Epithelial cell of proximal tubule (primary cell): ENCODE results near the gene SMAD7. TPM values are rescaled to one million over a fixed set of nuclear protein-coding genes. Genes with fewer than 3 reads are reported as not detected.
A peak's percentile ranks its signal among the peaks of the same experiment; 100 is the strongest.

Experiments
- DNase-seq: peaks from one replicate; pipeline ENCODE4 v3.0.0-alpha.2; 2011; ENCODE audit warnings: low read depth
- H3K4me3 ChIP-seq: 2 replicates; pipeline ENCODE4 v1.5.1; 2011; ENCODE audit warnings: low read depth, mild to moderate bottlenecking, low read length
- total RNA-seq: library from RNA; depleted of rRNA; stranded (reverse); fragments of >200 nt; gene quantifications from 2 replicates; pipeline ENCODE4 v1.2.3, GENCODE V29; 2015
- TF ChIP-seq, protein P1 (sequence below): conservative IDR thresholded peaks from 2 replicates; pipeline ENCODE4 v1.5.1; 2012; ENCODE audit warnings: low read depth, mild to moderate bottlenecking, low read length

SMAD7 gene
- total RNA-seq, 1 donor from 2014 or later = 30.4 TPM

DNA sequence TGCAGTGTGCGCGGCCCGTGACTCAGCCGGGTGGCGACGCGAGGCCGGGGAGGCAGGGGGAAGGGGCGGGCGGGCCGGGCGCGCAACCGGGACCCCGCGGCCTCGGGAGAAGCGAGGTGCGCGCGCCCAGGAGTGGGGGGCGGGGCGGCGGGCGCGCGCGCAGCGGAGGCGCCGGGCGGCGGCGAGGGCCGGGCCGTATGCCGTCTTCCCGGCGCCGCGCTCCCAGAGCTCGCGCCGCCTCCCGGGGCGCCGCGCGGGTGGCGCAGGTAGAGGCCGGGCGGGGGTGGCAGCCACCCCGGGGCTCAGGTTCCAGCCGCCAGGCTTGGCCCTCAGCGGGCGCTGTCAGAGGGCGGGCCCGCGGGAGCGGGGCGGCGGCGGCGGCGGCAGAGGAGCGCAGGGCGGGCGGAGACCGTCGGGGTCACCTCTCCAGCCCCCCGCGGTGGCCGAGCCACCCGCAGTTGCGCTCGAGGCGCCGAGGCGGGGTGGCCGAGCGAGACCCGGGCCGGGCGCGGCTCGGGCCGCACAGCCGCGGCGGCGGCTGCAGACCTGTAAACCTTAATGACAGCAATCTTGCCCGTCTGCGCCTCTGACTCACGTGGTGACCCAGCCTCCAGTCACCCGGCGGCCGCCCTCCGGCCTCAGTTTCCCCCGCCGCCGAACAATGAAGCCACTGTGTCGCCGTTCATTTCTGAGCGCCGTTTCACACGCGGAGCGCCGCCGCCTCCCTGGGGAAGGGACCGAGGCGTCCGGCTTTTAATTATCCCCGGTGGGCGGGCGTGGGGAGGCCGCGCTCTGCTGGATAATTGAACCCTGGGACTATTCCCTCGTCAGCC is 25.3 kb upstream of the SMAD7 start:
- peak overlapping the region; percentile 61 for H3K4me3 ChIP-seq
- no peak for DNase-seq
- TF ChIP-seq, protein P1, sequence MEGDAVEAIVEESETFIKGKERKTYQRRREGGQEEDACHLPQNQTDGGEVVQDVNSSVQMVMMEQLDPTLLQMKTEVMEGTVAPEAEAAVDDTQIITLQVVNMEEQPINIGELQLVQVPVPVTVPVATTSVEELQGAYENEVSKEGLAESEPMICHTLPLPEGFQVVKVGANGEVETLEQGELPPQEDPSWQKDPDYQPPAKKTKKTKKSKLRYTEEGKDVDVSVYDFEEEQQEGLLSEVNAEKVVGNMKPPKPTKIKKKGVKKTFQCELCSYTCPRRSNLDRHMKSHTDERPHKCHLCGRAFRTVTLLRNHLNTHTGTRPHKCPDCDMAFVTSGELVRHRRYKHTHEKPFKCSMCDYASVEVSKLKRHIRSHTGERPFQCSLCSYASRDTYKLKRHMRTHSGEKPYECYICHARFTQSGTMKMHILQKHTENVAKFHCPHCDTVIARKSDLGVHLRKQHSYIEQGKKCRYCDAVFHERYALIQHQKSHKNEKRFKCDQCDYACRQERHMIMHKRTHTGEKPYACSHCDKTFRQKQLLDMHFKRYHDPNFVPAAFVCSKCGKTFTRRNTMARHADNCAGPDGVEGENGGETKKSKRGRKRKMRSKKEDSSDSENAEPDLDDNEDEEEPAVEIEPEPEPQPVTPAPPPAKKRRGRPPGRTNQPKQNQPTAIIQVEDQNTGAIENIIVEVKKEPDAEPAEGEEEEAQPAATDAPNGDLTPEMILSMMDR = no peak

DNA sequence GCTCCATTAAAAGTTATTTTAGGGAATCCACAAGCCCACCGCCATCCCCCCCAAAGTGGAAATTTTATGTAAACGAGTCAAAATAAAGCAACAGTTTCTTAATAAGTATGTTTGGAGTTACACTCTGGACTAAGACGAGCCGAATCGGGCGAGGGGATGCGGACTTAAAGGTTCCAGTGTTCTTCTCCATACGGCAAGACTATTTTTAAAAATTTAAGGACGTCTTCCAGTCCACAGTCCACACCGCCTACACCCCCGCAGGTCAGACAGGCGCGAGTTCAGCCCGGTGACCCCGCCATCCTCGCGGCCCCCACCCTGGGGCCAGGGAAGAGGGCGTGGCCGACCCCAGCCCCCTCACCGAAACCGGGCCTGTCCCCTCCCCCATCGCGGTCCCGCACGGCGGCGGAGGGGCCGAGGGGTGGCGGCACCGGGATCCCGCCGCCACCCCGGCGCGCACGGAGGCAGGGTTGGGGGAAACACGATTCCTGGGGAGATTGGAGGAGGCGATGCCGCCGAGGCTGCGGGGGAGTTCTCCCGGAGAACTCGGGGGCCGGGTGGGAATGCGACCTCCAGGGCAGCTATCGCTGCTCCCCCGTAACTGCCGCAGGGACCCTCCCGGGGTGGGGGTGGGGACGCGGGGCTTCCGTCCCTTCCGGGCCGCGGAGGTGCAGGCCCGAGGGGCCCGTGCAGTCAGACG is 24.5 kb upstream of the SMAD7 start:
- H3K4me3 ChIP-seq = peak overlapping the region; percentile 61
- no peak for DNase-seq
- TF ChIP-seq, protein P1 = no peak

DNA sequence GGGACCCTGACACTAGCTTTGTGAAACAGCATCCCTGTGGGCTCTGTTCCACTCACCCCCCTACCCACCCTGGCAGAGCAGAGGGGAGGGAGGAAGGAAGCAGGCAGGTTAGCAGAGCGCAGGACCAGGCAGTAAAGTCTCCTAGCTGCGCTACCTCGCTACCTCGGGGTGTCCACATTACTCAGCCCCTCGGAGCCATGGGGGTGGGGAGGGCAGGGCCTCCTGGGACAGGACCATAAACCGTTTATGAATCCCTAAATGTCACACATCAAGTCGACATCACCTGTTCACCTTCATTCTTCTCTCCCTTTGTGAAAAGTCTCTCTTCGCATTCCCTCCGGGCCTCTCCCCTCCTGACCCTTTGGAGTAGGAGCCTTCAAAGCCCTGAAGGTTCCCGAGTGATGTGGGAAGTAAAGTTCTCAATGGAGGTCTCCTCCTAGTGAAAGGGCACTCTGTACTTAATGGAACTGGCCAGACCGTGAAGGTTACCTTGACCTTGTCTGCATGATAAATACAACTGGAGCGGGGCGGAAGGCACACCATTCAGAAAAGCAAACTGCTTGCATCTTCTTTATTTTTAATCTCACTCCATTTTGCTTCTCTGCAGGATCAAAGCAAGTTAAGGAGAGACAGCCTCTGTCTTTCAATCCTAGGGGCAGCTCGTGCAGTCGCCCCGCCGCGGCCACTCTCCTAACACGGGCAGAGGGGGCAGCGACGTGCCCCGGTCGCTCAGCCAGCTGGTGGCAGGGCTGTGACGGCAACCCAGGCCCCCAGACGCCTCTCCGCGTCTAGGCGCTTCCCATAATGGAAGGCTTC is 23.7 kb upstream of the SMAD7 start:
- TF ChIP-seq, protein P1 = no peak

DNA sequence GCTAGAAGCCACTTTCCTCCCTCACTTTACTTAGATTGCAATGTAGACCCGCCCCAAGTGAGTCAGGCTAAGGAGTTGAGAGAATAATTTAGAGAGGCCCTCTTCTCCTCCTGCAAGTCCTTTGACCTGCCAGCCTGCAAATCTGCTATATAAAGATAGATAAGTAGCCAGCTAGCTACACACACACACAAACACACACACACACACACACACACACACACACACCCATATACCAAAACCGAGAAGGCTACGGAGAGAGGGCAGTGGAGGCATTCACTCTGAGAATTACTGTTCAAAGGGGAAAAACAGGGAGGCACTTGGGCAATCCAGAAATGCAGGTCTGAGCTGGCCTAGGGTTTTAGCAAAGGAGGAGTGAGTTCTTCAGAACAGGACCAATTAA is 23.0 kb upstream of the SMAD7 start:
- TF ChIP-seq, protein P1 = no peak
- no peak for DNase-seq
- H3K4me3 ChIP-seq = no peak overlapping the region

More for the DNA sequence above, 23.7 kb upstream of the SMAD7 start:
- peak overlapping the region; percentile 61 for H3K4me3 ChIP-seq
- no peak for DNase-seq

DNA sequence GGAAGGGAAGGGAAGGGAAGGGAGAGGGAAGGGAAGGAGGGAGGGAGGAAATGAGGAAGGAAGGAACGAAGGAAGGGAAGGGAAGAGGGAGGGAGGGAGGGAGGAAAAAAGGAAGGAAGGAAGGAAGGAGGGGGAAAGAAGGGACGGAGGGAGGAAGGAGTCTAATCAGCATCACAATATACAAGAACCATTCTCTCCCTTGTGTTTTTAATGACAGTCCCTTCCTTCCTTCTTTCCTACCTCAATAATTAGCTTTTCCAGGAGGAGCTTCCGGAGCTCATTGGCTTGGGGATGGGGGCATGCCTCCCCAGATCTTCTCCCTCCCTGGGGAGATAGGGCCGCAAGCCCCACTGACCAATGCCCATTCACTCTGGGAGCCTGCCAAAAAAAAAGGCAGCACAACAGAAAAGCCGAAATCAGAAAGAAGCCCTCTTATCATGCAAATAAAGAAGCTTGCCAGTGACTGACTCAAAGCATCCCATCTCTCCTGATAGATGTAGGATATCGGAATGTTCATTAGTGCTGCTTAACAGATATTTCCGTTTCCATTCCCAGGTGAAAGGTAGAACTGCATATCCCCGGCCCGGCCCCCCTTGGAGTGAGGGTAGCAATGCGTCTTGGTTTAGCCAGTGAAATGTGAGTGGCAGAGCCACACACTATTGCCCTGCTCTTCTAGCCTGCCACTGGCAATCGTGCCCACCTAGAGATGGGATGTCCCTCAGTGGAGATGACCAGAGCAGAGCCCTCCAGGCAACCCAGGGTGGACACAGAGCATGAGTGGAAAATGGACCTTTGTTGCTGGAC is 17.8 kb upstream of the SMAD7 start:
- TF ChIP-seq, protein P1 = no peak
- H3K4me3 ChIP-seq = no peak overlapping the region
- no peak for DNase-seq

DNA sequence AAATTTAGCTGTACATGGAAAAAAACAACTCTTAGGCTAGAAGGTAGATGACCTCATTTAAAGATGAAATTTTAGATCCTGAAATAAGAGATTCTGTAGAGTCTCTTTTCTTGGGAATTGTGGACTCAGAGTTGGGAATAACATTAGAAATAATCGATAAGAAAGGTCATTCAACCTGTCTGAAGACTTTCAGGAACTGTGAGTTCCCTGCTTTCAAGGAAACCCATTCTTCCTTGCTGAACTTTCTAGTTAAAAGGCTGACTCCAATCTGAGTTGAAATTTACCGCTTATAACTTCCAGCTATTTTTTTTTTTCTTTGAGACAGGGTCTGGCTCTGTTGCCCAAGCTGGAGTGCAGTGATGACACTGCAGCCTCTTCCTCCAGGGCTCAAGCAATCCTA is 16.8 kb upstream of the SMAD7 start:
- DNase-seq = no peak
- H3K4me3 ChIP-seq = no peak overlapping the region
- TF ChIP-seq, protein P1 = no peak
